ENCODE data around the gene TOX4.
A peak's percentile ranks its signal among the peaks of the same experiment; 100 is the strongest.
"Not testable (repeated sequence)": the region's sequence is repeated elsewhere in the genome, so short reads cannot be mapped to it uniquely, and the experiment has no call there.

The TOX4 gene

DNA sequence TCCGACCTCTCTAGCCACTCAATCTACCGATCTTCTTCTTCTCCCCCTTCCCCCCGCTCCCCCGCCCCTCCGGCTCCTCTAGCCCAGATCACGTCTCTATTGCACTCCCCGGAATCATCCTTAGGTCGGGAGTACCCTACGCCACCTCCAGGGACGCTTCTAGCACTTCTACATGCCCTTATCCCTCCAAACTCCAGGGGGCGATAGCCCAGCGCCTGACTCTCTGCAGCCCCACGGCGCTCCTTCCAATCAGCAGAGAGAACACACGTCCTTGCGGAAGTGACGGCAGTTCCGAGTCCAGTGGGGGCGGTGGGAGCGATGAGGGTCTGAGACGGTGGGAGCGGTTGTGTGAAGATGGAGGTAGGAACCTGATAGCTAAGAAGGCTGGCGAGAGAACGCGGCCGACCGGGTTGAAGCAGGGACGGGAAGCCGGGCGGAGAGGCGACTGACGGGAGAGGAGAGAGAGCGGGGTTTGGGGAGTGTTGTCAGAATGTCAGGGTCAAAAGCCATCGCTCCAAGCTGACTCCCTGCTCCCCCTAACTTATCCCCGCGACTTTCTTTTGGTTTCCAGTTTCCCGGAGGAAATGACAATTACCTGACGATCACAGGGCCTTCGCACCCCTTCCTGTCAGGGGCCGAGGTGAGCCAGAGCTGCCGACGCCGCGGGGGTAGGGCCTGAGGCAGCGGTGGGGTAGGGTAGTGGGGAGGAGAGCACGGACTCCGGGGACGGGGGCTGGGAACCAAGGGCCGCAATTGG lies at the start of gene TOX4, which contains the start of gene RAB2B:
TOX4 (plus strand) TSS at position 271 of the 757 bp plus-strand sequence; CDS start at position 355, 84 bp downstream.
RAB2B (minus strand) TSS at position 35 of the 757 bp plus-strand sequence. CDS start 87 bp downstream, outside the sequence.
- DNase-seq (ENCODE audit: low spot score): peak; percentile 100

DNA sequence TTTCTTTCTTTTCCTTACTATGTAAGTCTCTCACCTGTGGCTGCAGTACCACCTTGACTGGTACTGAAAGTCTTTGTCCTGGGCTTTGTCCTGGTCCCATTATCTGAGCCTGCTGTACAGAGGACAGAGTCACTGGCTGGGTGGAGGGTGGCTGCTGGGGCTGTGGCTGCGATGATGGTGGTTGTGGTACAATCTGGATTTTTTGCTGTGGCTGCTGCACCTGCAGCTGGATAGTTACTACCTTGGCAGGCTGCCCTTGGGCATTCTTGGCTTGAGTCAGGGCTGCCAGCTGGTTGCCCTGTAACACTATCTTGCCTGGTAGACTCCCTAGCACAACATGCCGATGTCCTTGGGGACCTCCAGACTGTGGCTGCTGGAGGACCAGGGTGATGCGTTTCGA lies 48.1 kb upstream of the TOX4 start:
- no peak for DNase-seq (ENCODE audit: low spot score)

DNA sequence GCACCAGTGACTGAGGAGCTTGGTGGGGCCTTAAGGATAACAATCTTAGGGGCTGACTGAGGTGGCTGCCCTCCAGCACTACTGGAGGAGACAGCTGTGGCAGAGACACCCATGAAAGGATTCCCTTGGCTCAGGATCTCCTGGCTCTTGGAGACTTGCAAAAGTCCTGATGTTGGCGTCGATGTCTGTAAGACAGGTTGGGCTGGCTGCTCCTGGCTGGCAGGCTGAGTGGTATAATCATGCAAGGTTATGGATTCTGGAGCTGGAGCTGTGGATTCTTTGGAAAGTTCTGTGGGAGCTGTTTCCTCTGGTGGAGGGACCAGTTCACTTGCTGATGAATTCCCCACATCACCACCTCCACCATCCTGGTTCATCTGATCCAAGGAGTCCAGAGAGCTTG lies 45.9 kb upstream of the TOX4 start:
- no peak for DNase-seq (ENCODE audit: low spot score)

DNA sequence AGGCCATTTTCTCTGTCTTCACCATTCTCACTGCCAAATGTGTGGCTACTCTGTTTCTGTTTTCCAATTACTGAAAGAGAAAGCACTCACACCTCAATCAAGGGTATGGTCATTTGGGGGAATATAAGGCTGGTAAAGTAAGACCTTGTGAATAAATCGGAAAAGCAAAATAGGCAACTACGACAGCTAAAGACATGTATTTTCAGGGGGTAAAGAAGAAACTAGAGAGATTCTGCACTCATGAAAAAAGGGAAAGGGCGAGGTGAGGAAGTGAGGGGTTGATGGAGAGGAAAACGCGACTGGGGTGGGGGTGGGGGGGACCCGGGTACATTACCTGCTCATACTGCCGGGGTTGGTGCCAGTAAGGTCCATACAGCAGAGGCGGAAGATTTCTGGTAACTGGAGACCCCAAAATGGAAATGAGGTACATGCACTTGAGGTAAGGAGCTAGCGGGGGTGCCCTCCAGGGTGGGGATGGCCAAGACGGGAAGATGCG lies 40.4 kb upstream of the TOX4 start:
- DNase-seq (ENCODE audit: low spot score): no peak

DNA sequence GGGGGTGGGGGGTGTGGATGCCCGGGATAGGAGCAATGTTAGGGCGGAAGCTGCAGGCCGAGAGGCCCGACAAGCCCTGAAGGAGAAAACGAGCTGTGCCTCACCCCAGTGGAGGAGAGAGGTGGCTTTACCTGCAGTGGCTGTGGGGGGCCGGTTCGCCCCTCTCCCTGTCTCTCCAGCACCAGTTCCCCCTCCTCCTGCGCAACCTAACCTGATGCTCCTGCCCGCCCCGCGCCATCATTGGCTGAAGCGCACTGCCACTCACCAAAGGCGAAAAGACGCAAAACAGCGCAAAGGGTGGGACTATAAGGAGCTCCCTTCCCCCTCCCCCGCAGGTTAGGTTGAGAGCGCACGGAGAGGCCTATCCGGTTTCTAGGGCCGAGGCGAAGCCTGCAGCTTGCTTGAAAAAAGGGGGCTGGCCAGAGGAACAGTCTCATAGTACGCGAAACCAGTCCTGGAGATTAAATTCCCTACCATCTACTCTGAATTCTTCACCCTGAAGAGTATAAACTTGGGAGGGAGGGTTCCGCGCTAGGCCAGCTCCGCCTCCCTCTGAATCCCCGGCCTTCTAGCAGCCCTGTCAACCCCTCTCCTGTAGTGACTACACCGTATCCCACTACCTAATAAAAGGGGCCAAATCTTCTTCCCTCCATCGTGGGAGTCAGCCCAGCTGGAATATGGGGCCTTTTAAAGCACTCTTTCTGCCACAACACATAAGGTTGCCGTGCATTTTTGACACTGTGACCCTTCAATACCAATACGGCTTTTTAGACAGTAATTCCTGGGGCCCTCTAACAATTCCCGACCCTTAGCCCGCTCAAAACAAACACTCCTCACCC lies 39.7 kb upstream of the TOX4 start:
- DNase-seq (ENCODE audit: low spot score): peak; percentile 99

DNA sequence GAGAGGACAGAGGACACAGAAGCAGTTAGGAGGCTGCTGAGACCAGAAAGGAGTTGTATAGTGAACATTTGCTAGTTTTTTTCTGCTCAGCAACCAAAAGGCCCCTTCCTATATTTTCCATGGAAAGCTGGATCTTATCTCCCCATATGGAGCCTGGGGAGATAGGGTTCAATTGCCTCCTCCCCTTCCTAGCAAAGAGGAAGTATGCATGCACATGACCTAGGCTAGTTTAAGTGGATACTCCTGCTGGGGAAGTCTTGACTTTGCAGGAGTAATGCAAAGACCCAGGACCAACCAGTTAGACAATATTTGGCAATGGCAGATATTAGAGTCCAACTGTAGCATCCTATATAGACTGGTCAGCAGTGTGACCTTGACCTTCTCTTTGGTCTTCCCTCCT lies 36.1 kb upstream of the TOX4 start:
- no peak for DNase-seq (ENCODE audit: low spot score)

DNA sequence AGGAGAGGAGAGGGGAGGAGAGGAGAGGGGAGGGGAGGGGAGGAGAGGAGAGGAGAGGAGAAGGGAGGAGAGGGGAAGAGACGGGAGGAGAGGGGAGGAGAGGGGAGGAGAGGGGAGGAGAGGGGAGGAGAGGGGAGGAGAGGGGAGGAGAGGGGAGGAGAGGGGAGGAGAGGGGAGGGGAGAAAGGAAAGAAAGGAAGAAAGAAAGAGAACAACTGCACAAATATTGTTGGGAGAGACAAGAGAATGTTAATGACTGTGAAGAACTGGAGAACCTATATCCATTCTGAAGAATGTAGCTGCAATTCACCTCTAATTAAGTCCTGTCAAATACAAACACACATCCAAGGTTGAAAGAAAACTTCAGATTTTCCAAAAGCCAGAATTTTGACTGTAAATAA lies 34.3 kb upstream of the TOX4 start:
- DNase-seq (ENCODE audit: low spot score): not testable (repeated sequence)

DNA sequence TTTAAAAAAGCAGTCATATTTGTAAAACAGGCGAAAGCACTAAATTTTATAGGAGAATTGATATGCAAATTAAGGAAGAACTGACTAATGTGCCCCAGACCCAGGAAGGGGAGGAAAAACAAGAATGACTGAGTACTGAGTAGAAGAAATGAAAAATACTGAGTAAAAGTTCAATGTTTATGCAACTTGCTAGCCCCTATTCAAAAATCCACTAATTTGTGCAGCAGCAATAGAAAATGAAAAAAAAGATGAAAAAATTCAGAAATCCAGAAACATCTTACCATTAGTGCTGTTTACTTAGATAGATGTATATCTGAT lies 27.1 kb upstream of the TOX4 start:
- no peak for DNase-seq (ENCODE audit: low spot score)

DNA sequence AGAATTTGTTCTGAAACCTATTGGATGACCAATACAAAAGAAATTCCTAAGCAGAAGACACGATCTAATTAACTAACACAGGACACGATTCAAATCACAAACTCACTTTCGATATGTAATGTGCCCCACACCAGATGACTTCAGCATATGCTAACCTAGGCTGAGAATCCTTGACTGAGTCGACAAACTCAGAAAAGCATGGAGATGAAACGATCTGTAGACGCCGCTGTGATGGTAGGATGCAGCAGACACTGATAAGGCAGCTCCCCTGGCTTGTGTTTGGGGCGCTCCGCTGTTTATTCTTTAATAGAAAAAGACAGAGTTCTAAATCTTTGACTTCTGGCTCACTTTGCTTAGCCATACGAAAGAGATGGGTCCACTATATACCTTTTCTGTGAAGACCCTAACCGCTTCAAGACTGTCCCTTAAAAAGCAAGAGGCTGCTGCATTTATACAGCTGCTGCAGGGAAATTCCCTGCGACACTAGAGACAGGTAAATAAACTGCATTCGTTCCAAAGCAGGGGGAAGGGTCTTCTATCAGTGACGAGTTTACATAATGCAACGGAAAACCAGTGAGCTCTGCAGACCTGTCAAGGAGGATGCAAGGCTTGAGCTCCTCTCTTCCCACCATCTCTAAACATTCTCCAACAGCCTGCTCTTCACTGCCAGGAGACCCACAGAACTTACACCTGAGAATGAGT lies 22.0 kb upstream of the TOX4 start:
- no peak for DNase-seq (ENCODE audit: low spot score)

DNA sequence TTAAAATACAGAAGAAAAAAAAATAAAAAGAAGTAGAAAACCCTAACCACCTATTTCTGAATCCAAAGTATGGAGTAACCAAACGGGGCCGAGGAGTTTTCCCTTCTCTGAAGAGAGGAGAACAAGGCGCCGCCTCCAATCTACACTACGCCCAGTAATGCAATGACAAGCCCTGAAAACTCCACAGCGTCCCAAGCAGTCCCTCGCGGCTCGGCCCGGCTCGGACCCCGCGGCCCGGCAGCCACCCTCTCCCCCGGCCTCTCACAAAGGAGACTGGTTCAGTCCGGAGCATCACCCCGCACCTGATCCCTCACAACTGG lies 21.4 kb upstream of the TOX4 start:
- DNase-seq (ENCODE audit: low spot score): no peak

DNA sequence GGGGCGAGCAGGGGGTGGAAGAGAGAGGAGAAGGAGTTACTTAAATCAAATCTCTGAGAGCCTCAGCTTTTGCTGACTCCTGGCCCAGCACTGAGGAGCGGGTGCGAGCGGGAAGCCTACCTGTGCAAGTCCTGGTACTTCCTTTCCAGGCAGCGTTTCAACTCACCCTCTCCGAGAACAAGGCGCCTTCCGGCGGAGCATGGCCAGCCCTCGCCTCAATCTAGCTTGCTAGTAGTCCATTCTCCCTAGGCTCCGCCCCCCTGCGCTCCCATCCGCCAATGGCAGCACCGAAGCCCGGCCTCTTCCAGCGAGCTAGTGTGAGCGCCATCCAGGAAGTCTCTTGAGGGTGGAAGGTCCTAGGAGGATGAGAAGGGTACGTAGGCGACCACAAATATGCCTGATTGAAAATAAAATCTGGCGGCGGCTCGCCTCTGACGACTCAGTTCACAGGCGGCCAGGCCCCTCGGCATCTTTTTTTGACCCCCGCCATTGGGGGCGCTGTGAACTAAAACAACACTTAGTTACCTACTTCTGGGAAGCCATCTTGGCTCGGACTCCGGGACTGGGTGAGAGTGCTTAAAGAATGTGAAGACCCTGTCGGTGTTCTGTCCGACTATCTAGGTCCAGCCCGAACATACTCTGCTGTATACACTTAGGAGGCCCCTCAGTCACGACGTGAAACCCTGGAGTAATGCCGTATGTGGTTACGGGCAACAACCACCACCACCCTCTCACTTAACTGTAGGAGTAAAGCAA lies 20.9 kb upstream of the TOX4 start, which contains the start of gene CHD8:
CHD8 (minus strand) TSS at position 212 of the 756 bp plus-strand sequence. CDS start 24,480 bp downstream, outside the sequence.
- DNase-seq (ENCODE audit: low spot score): peak; percentile 100

DNA sequence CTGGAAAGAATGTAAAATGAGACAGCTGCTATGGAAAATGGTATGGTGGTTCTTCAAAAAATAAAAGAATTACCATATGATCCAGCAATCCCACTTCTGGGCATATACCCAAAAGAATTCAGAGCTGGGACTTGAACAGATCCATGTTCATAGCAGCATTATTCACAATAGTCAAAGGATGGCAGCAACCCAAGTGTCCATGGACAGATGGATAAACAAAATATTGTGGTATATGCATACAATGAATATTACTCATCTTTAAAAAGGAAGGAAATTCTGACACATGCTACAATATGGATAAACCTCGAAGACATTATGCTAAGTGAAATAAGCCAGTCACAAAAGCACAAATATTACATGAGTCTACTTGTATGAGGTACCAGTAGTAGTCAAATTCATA lies 9.4 kb upstream of the TOX4 start:
- peak; percentile 13 for DNase-seq (ENCODE audit: low spot score)

DNA sequence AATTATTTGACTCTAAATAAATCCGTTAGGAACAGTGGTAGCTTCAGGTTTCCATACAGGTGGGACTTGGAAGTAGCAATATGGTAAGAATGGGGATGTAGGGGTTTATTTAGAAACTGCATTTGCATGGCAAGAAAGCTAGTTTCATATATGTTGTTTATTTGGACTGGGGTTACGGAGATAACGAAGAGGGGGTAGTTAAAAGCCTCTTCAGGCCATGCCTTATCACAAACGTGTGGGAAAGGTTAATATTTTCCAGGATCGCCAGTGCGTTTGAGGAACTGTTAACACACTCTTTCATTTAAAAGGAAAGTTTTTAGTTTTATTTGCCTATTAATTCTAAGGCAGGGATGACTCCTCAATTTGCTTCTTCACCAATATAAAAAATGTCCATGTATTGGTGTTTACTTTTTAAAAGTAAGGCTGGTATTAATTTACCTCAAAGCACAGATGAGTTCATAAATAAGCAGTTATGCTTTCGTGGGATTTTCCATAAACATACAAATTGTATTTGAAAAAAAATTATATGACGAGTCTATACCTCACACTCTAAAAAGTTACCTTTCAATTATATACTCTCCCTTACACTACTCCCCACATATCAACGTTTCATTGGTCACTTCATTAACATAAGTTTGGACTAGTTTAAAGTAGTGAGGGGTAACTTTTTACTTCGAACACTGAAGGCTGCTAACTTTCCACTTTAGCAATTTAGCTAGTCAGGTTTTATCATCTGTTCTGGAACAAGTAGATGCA lies 1.1 kb upstream of the TOX4 start:
- no peak for DNase-seq (ENCODE audit: low spot score)

DNA sequence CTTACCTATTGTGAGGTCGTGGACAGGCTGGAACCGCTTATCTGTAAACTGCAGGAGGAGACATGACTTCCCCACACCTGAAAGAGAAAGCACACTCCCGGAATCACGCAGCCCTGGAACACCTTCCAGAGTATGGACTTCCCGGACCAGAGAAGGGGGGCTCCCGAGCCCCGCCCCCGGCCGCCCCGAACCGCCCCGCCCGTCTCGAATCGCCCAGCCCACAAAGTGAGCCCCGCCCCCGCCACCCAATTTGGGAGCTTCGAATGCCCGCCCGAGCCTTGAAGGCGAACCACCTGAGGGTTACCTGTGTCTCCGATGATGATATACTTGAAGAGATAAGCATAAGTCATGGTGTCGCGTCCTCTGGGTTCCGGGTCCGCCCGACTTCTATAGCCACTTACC lies 471 bp upstream of the TOX4 start:
- no peak for DNase-seq (ENCODE audit: low spot score)

DNA sequence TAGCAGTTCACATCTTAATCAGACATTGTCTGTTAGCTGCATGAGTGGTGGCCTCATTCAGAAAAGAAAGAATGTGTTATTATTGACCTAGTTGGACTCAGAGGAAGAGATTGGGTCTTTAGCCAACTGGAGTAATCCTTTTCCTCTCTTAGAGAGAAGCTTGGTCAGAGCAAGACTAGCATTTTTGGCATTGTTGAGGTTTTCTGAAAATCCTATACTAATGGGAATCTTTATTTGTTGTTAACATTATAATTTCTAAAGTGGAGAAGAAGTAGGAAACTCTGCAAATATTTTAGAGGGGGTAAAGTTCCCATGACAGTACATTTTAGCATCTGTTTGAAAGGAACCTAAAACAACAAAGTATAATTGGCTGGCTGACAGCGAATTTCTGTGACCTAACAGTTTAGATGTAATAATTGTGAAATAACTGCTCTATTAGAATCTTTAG lies 9.7 kb downstream of the TOX4 start:
- no peak for DNase-seq (ENCODE audit: low spot score)

DNA sequence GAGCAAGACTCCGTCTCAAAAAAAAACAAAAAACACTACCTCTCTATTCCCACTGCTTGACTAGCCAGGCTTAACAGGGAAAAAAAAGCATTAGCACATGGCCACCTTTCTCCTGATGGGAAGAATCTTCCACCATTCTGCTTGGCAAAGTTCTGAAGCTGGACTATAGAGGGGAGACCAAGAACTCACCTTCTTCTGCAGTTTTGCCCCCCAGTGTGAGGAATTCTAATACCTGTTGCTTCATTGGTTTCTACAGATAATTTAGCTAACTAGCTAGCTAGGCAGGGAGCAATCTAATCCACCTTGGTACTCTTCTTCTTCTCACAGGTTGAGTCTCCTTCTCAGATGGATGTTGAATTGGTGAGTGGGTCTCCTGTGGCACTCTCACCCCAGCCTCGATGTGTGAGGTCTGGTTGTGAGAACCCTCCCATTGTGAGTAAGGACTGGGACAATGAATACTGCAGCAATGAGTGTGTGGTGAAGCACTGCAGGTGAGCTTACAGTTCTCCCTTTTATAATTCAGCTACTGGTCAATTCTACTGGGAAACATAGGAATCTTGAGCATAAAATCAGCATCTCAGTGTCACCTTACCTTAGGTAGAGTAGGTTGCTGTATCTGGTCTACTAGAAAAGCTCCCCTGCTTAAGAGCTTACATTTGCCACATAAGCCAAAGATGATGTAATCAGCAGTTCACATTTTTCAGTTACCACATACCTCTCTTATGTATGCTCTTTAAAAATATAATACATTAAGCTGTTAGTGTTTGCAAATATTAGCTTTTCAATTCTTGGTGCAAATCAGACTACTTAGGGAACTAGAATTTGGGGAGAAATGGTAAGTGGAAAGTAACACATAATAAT lies 18.1 kb downstream of the TOX4 start:
- DNase-seq (ENCODE audit: low spot score): no peak

DNA sequence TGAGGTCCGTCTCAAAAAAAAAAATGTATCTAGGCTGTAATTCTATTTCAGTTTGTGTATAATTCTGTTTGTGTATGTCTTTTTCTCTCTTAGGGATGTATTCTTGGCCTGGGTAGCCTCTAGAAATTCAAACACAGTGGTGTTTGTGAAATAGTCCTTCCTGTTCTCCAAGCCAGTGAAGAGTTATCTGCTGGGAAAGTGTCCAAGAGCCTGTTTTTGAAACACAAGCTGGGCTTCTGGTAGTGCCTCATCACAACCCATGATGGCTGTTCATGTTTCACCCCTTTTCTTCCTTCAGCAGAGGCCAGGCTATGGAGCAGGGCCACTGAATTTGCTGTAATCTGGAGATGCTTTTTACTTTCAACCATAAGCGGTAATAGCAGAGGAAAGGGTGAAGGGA lies 19.5 kb downstream of the TOX4 start:
- no peak for DNase-seq (ENCODE audit: low spot score)

DNA sequence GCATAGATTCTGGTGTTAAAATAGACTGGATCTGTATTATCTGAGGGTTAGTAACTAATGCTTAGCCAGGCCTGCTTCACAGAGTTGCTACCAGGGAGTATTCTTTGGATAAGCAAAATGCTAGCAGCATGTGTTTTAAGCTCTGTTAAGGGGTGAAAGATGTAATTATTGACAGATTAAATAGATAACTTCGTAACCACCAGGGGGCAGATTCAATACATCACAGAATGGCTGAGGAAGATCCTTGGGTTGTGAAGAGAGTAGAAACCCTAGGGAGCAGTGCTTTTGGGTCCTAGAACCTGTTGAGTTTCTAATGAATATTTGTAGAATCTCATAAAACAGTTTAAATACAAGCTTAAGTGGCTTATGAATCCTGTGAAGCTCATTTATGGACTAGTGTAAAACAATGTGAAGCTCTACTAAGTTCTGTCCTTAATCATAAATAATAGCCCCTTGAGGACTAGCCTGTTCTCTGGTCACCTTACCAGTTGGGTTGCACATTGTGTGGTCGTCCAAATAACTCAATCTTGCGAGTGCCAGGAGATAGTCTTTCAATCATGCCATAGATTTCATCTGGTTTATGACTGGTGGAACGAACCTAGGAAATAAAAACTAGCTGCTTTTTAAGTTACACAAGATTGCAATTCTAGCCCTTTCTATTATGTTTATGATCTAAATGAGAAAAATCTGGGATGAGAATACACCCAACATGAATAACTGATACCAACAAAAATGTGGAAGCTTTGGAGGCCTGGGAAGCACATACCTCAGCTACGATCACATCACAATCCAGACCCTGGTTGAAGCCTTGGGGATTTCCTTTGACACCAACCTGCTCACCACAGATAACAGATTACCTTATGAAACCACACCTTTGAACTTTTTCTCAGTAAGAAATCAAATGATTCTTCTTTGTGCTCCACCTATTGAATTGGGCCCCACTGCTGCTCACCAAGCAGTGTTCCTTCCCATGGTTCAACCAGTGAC lies 21.8 kb downstream of the TOX4 start:
- no peak for DNase-seq (ENCODE audit: low spot score)

DNA sequence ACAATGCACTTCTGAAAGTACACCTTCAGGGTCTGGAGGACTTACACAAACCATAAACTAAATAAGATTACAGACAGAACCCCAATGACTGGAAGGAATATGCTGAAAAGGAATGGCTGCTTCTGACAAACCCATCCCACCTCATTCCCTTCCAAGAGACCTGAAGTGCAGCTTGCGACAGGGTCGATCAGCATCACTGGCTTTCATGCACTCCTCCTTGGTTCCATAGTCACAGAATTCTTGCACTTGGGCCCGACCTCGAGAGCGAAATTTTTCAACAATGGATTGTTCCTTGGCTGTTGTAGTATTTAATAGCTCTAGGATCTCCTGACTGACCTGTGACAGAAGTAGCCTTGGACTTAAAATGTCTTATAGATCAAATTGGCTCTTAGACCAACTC lies 24.6 kb downstream of the TOX4 start:
- no peak for DNase-seq (ENCODE audit: low spot score)
